HEK293 (cell line): ENCODE measurements around the gene AKTIP.

ENCODE experiments used
- AEBP2 ChIP-seq: fragments of 450-650 bp; formaldehyde crosslinking; IDR thresholded peaks from 2 replicates; pipeline ENCODE4 v1.5.1; 2016; ENCODE audit warnings: missing biosample characterization, missing genetic modification characterization, borderline replicate concordance
- MZF1 ChIP-seq: fragments of 450-650 bp; formaldehyde crosslinking; IDR thresholded peaks from 2 replicates; pipeline ENCODE4 v1.5.1; 2017; ENCODE audit warnings: missing biosample characterization, missing genetic modification characterization, borderline replicate concordance
- RBAK ChIP-seq: fragments of 450-650 bp; formaldehyde crosslinking; IDR thresholded peaks from 2 replicates; pipeline ENCODE4 v1.5.1; 2016; ENCODE audit warnings: missing biosample characterization, missing genetic modification characterization
- SCRT1 ChIP-seq: fragments of 450-650 bp; formaldehyde crosslinking; IDR thresholded peaks from 2 replicates; pipeline ENCODE4 v1.5.1; 2016; ENCODE audit warnings: missing biosample characterization, missing genetic modification characterization, borderline replicate concordance
- SP7 ChIP-seq: fragments of 450-650 bp; formaldehyde crosslinking; IDR thresholded peaks from 2 replicates; pipeline ENCODE4 v1.5.1; 2016; ENCODE audit warnings: missing biosample characterization, missing genetic modification characterization
- WT1 ChIP-seq: fragments of 450-650 bp; formaldehyde crosslinking; IDR thresholded peaks from 2 replicates; pipeline ENCODE4 v1.5.1; 2016; ENCODE audit warnings: missing biosample characterization, missing genetic modification characterization
- ZBTB44 ChIP-seq: fragments of 450-650 bp; IDR thresholded peaks from 2 replicates; pipeline ENCODE4 v1.5.1; 2018; ENCODE audit warnings: missing biosample characterization, mild to moderate bottlenecking, missing genetic modification characterization
- ZBTB8A ChIP-seq: fragments of 450-650 bp; formaldehyde crosslinking; IDR thresholded peaks from 2 replicates; pipeline ENCODE4 v1.5.1; 2016; ENCODE audit warnings: missing biosample characterization, missing genetic modification characterization
- ZFHX2 ChIP-seq: fragments of 450-650 bp; formaldehyde crosslinking; conservative IDR thresholded peaks from 2 replicates; pipeline ENCODE4 v1.5.1; 2016; ENCODE audit warnings: missing biosample characterization, missing genetic modification characterization
- ZFP3 ChIP-seq: fragments of 450-650 bp; formaldehyde crosslinking; IDR thresholded peaks from 2 replicates; pipeline ENCODE4 v1.5.1; 2016; ENCODE audit warnings: low read depth, missing biosample characterization, missing genetic modification characterization
- ZNF121 ChIP-seq: fragments of 450-650 bp; formaldehyde crosslinking; IDR thresholded peaks from 2 replicates; pipeline ENCODE4 v1.5.1; 2016; ENCODE audit warnings: missing biosample characterization, missing genetic modification characterization
- ZNF174 ChIP-seq: fragments of 450-650 bp; formaldehyde crosslinking; IDR thresholded peaks from 2 replicates; pipeline ENCODE4 v1.5.0; 2017; ENCODE audit warnings: missing biosample characterization, mild to moderate bottlenecking, missing genetic modification characterization
- ZNF175 ChIP-seq: fragments of 450-650 bp; formaldehyde crosslinking; IDR thresholded peaks from 2 replicates; pipeline ENCODE4 v1.5.1; 2016; ENCODE audit warnings: missing biosample characterization, missing genetic modification characterization
- ZNF211 ChIP-seq: fragments of 450-650 bp; formaldehyde crosslinking; IDR thresholded peaks from 2 replicates; pipeline ENCODE4 v1.5.1; 2016; ENCODE audit warnings: low read depth, missing biosample characterization, missing genetic modification characterization
- ZNF214 ChIP-seq: fragments of 450-650 bp; formaldehyde crosslinking; IDR thresholded peaks from 2 replicates; pipeline ENCODE4 v1.5.1; 2017; ENCODE audit warnings: missing biosample characterization, mild to moderate bottlenecking, missing genetic modification characterization, borderline replicate concordance
- ZNF23 ChIP-seq: fragments of 450-650 bp; formaldehyde crosslinking; IDR thresholded peaks from 2 replicates; pipeline ENCODE4 v1.5.1; 2016; ENCODE audit warnings: missing biosample characterization, missing genetic modification characterization, borderline replicate concordance
- ZNF266 ChIP-seq: fragments of 450-650 bp; formaldehyde crosslinking; IDR thresholded peaks from 2 replicates; pipeline ENCODE4 v1.5.1; 2016; ENCODE audit warnings: missing biosample characterization, missing genetic modification characterization, low read depth
- ZNF274 ChIP-seq, 2 experiments: fragments of 200-500 bp in 1 of 2; fragments of 450-650 bp in 1 of 2; sonication (Bioruptor generic) in 1 of 2; formaldehyde crosslinking in 1 of 2; IDR thresholded peaks; 2 replicates each; pipeline versions ENCODE4 v1.5.1 to v1.6.1; 2014 to 2016; ENCODE audit warnings: borderline replicate concordance in 1 of 2, inconsistent platforms in 1 of 2, low read length in 1 of 2, missing biosample characterization in 1 of 2, missing genetic modification characterization in 1 of 2
- ZNF280C ChIP-seq: fragments of 450-650 bp; formaldehyde crosslinking; IDR thresholded peaks from 2 replicates; pipeline ENCODE4 v1.5.1; 2016; ENCODE audit warnings: missing biosample characterization, missing genetic modification characterization
- ZNF366 ChIP-seq: fragments of 450-650 bp; formaldehyde crosslinking; conservative IDR thresholded peaks from 2 replicates; pipeline ENCODE4 v1.5.1; 2016; ENCODE audit warnings: missing biosample characterization, missing genetic modification characterization
- ZNF510 ChIP-seq: fragments of 450-650 bp; formaldehyde crosslinking; IDR thresholded peaks from 2 replicates; pipeline ENCODE4 v1.5.1; 2018; ENCODE audit warnings: mild to moderate bottlenecking, missing genetic modification characterization, missing biosample characterization; ENCODE audit not compliant: insufficient replicate concordance
- ZNF514 ChIP-seq: fragments of 450-650 bp; formaldehyde crosslinking; IDR thresholded peaks from 2 replicates; pipeline ENCODE4 v1.5.1; 2016; ENCODE audit warnings: missing biosample characterization, missing genetic modification characterization
- ZNF518A ChIP-seq: fragments of 450-650 bp; formaldehyde crosslinking; conservative IDR thresholded peaks from 2 replicates; pipeline ENCODE4 v1.5.1; 2016; ENCODE audit warnings: low read depth, missing biosample characterization, missing genetic modification characterization
- ZNF610 ChIP-seq: fragments of 450-650 bp; formaldehyde crosslinking; IDR thresholded peaks from 2 replicates; pipeline ENCODE4 v1.5.1; 2016; ENCODE audit warnings: missing biosample characterization, missing genetic modification characterization, borderline replicate concordance
- ZNF621 ChIP-seq: fragments of 450-650 bp; formaldehyde crosslinking; IDR thresholded peaks from 2 replicates; pipeline ENCODE4 v1.5.1; 2017; ENCODE audit warnings: missing biosample characterization, missing genetic modification characterization
- ZNF626 ChIP-seq: fragments of 450-650 bp; sonication (Bioruptor Pico); formaldehyde crosslinking; IDR thresholded peaks from 2 replicates; pipeline ENCODE4 v1.5.1; 2018; ENCODE audit warnings: missing biosample characterization, missing genetic modification characterization, inconsistent platforms
- ZNF654 ChIP-seq: fragments of 450-650 bp; formaldehyde crosslinking; IDR thresholded peaks from 2 replicates; pipeline ENCODE4 v1.5.1; 2016; ENCODE audit warnings: low read depth, missing biosample characterization, missing genetic modification characterization
- ZNF707 ChIP-seq: fragments of 450-650 bp; formaldehyde crosslinking; IDR thresholded peaks from 2 replicates; pipeline ENCODE4 v1.5.1; 2016; ENCODE audit warnings: missing biosample characterization, missing genetic modification characterization

AKTIP gene

GRCh38 chr16:53503270-53503923 is 388 bp upstream of the AKTIP start (continued):
- TF ChIP-seq ZBTB8A (tag by site-specific recombination) (no peak), ZNF510 (no peak), ZNF121 (tag by site-specific recombination) (no peak), RBAK (tag by site-specific recombination) (no peak), ZNF214 (tag by site-specific recombination) (no peak), SP7 (tag by site-specific recombination) (peak; percentile 48; the same call in 1 of the 2 replicates), ZNF518A (tag by site-specific recombination) (peak; percentile 40; the same call in 1 of the 2 replicates), ZFHX2 (0 out of 2 replicates have a peak, but pooled peaks have one; percentile 30), ZNF211 (tag by site-specific recombination) (no peak), ZNF274 (IDR thresholded peaks at IDR 0.05; ENCODE audit: low read length) (no peak), ZNF274 (tag by site-specific recombination; IDR thresholded peaks at IDR 0.05; ENCODE audit: borderline replicate concordance) (no peak), ZNF621 (no peak), ZNF707 (tag by site-specific recombination) (no peak), ZNF23 (tag by site-specific recombination) (no peak), ZBTB44 (tag by site-specific recombination) (no peak), ZNF626 (no peak), ZFP3 (tag by site-specific recombination) (no peak), ZNF514 (tag by site-specific recombination) (no peak), ZNF280C (tag by site-specific recombination) (no peak), MZF1 (tag by site-specific recombination) (peak; percentile 72; the same call in 1 of the 2 replicates), ZNF610 (tag by site-specific recombination) (no peak), ZNF654 (tag by site-specific recombination) (no peak), ZNF366 (tag by site-specific recombination) (no peak), ZNF174 (tag by site-specific recombination) (no peak), ZNF266 (tag by site-specific recombination) (no peak), SCRT1 (tag by site-specific recombination) (no peak), ZNF175 (tag by site-specific recombination) (no peak), AEBP2 (tag by site-specific recombination) (no peak), WT1 (tag by site-specific recombination) (no peak)
